K562 (cell line): ENCODE results near the gene NRXN3. TPM values are rescaled to one million over a fixed set of nuclear protein-coding genes. Genes with fewer than 3 reads are reported as not detected.

Experiments used
- ATAC-seq: fragments of 200-7000 bp; cut with Tn5 transposase; 3 replicates; pipeline ENCODE4 v1.9.1; 2020; ENCODE audit warnings: moderate library complexity
- BruUV-seq: library from RNA; stranded (reverse); fragments of 400-500 nt; replicated peaks from 2 replicates; lab custom pipeline; 2021; lab: Mats Ljungman, UMichigan
- CTCF ChIA-PET: fragments of 300-600 bp; formaldehyde crosslinking; extraction: SDS; loops from one replicate; lab custom pipeline; 2021; ENCODE audit warnings: low intra/inter-chr PET ratio; lab: Yijun Ruan, JAX
- POLR2A ChIA-PET: fragments of 300-600, 350-650 bp; sonication (Branson Sonifier 250); formaldehyde crosslinking; extraction: SDS; loops from one replicate; lab custom pipeline; 2021; ENCODE audit warnings: antibody characterized with exemption, inconsistent platforms; lab: Yijun Ruan, JAX
- DNase-seq, 4 experiments: peaks; one replicate each; pipeline versions ENCODE4 v3.0.0 to v3.0.0-alpha.2; 2011 to 2018; ENCODE audit warnings: low spot score in 3 of 4, mixed read lengths in 3 of 4; ENCODE audit errors: extremely low read depth in 1 of 4
- FAIRE-seq: peaks from 2 replicates; lab custom pipeline; 2011; peaks lifted over from hg19 to GRCh38; lab: Jason Lieb, UNC
- H2AFZ ChIP-seq: 2 replicates; pipeline ENCODE4 v1.6.0; 2011; ENCODE audit warnings: low read depth, low read length, control low read depth, inconsistent platforms
- H3K27ac ChIP-seq: fragments of 200-600 bp; 3 replicates; pipeline ENCODE4 v1.8.0; 2011; ENCODE audit warnings: low read depth, mild to moderate bottlenecking, control low read depth, inconsistent platforms, low read length, moderate library complexity, mixed read lengths; ENCODE audit errors: extremely low read depth
- H3K27me3 ChIP-seq, 2 experiments: fragments of 300-600 bp in 1 of 2; 2 replicates in 1 of 2; 3 replicates in 1 of 2; pipeline versions ENCODE4 v1.6.0 to v1.8.0; 2011; ENCODE audit warnings: inconsistent platforms in 2 of 2, low read length in 2 of 2, mild to moderate bottlenecking in 1 of 2, mixed read lengths in 1 of 2, moderate library complexity in 1 of 2; ENCODE audit not compliant: control insufficient read depth in 2 of 2, insufficient read depth in 2 of 2
- H3K36me3 ChIP-seq: fragments of 300-600 bp; 3 replicates; pipeline ENCODE4 v1.8.0; 2011; ENCODE audit warnings: mild to moderate bottlenecking, low read length, inconsistent platforms; ENCODE audit not compliant: control insufficient read depth, insufficient read depth
- H3K4me1 ChIP-seq, 2 experiments: fragments of 200-600 bp in 1 of 2; replicated peaks in 1 of 2; 2 replicates in 1 of 2; 3 replicates in 1 of 2; pipeline versions ENCODE4 v1.5.1 to v1.8.0; 2011; ENCODE audit warnings: inconsistent platforms in 2 of 2, low read length in 2 of 2, mild to moderate bottlenecking in 1 of 2, mixed read lengths in 1 of 2, moderate library complexity in 1 of 2; ENCODE audit not compliant: control insufficient read depth in 2 of 2, insufficient read depth in 2 of 2
- H3K4me2 ChIP-seq: 2 replicates; pipeline ENCODE4 v1.6.1; 2011; ENCODE audit warnings: low read length, control low read depth, inconsistent platforms, mixed read lengths; ENCODE audit not compliant: insufficient read depth
- H3K4me3 ChIP-seq: fragments of 200-600 bp; sonication (generic), shearing (Covaris generic); 2 replicates; pipeline ENCODE4 v1.5.1; 2016; ENCODE audit warnings: control low read depth, inconsistent platforms
- H3K79me2 ChIP-seq: fragments of 200-600 bp; 3 replicates; pipeline ENCODE4 v1.8.0; 2011; ENCODE audit warnings: low read length, inconsistent platforms; ENCODE audit not compliant: control insufficient read depth, insufficient read depth
- H3K9ac ChIP-seq, 2 experiments: 2 replicates each; pipeline versions ENCODE4 v1.6.0 to v1.6.1; 2011; ENCODE audit warnings: low read depth in 2 of 2, low read length in 2 of 2, control low read depth in 1 of 2, inconsistent platforms in 1 of 2, mild to moderate bottlenecking in 1 of 2, mixed read lengths in 1 of 2; ENCODE audit not compliant: insufficient read depth in 1 of 2
- H3K9me1 ChIP-seq: one replicate; pipeline ENCODE4 v1.6.0; 2011; ENCODE audit warnings: inconsistent platforms, mild to moderate bottlenecking, low read length, moderate library complexity; ENCODE audit not compliant: control insufficient read depth, insufficient read depth
- H3K9me3 ChIP-seq: replicated peaks from 2 replicates; pipeline ENCODE4 v1.5.1; 2011; ENCODE audit warnings: low read depth, low read length, inconsistent platforms; ENCODE audit not compliant: control insufficient read depth, insufficient read depth
- H4K20me1 ChIP-seq: replicated peaks from 2 replicates; pipeline ENCODE4 v1.6.1; 2011; ENCODE audit warnings: low read length, inconsistent platforms, mixed read lengths; ENCODE audit not compliant: control insufficient read depth, insufficient read depth
- DEAF1 ChIP-seq: fragments of 450-650 bp; formaldehyde crosslinking; IDR thresholded peaks from 2 replicates; pipeline ENCODE4 v1.4.0; 2020; ENCODE audit warnings: mild to moderate bottlenecking, moderate library complexity
- GATAD2B ChIP-seq: fragments of 450-650 bp; IDR thresholded peaks from 2 replicates; pipeline ENCODE4 v1.6.1; 2017; ENCODE audit warnings: mild to moderate bottlenecking, borderline replicate concordance
- IFI16 ChIP-seq: fragments of 250-450 bp; sonication (Bioruptor Pico); IDR thresholded peaks from 2 replicates; pipeline ENCODE4 v2.1.2; 2022; ENCODE audit warnings: mild to moderate bottlenecking, inconsistent platforms
- MAZ ChIP-seq, 2 experiments: fragments of 450-650 bp in 1 of 2; sonication (generic) in 1 of 2; formaldehyde crosslinking; IDR thresholded peaks in 1 of 2; conservative IDR thresholded peaks in 1 of 2; 2 replicates each; pipeline versions ENCODE4 v1.4.0 to v1.5.0; 2020; ENCODE audit warnings: mild to moderate bottlenecking in 1 of 2, missing genetic modification reagents in 1 of 2
- MBD2 ChIP-seq: sonication (generic); IDR thresholded peaks from 2 replicates; pipeline ENCODE4 v1.6.1; 2016; ENCODE audit warnings: low read depth, borderline replicate concordance
- RBM17 ChIP-seq: fragments of 200-400 bp; formaldehyde crosslinking; IDR thresholded peaks from 2 replicates; pipeline ENCODE4 v1.6.1; 2017; ENCODE audit warnings: low read depth, mild to moderate bottlenecking, low read length, borderline replicate concordance
- SRSF1 ChIP-seq: fragments of 200-400 bp; formaldehyde crosslinking; IDR thresholded peaks from 2 replicates; pipeline ENCODE4 v1.6.1; 2017; ENCODE audit warnings: mild to moderate bottlenecking, low read depth, low read length, moderate library complexity
- YY1 ChIP-seq, 3 experiments: IDR thresholded peaks; 2 replicates each; pipeline ENCODE4 v1.6.1; 2011; ENCODE audit warnings: low read length in 2 of 3, mild to moderate bottlenecking in 2 of 3, moderate library complexity in 2 of 3, borderline replicate concordance in 1 of 3, control low read depth in 1 of 3, low read depth in 1 of 3; ENCODE audit not compliant: insufficient read depth in 3 of 3, insufficient replicate concordance in 2 of 3, control insufficient read depth in 1 of 3, insufficient read length in 1 of 3; ENCODE audit errors: extremely low read depth in 1 of 3
- ZFP91 ChIP-seq: sonication (generic); formaldehyde crosslinking; IDR thresholded peaks from 2 replicates; pipeline ENCODE4 v1.8.0; 2022; ENCODE audit warnings: mild to moderate bottlenecking, missing genetic modification reagents
- ZNF583 ChIP-seq: fragments of 250-450 bp; sonication (Bioruptor Pico); IDR thresholded peaks from 2 replicates; pipeline ENCODE4 v1.4.0; 2020
- WGBS: fragments of 100-300 bp; shearing (Covaris generic); methylation state at CpG from one replicate; pipeline ENCODE4 v1.1.6; 2016; ENCODE audit warnings: low coverage, mixed read lengths; ENCODE audit not compliant: insufficient coverage; ENCODE audit errors: missing lambda C conversion rate; 5-methylcytosine and 5-hydroxymethylcytosine counted together
- in situ Hi-C: fragments of 300-500 bp; cut with MboI; formaldehyde crosslinking; loops from 4 replicates; pipeline ENCODE4 v1.15.0; 2018; ENCODE audit warnings: inconsistent platforms, mixed read lengths
- intact Hi-C: fragments of 100-400 bp; cut with micrococcal nuclease; formaldehyde crosslinking; loops from 2 replicates; pipeline ENCODE4 v1.14.2; 2022
- polyA plus RNA-seq, 8 experiments: library from polyadenylated mRNA; depleted of rRNA in 4 of 8; stranded (reverse) in 5 of 8; unstranded in 3 of 8; fragments of >200 nt; fragmentation: Nextera tagmentation in 2 of 8; fragmentation: Illumina TruSeq in 1 of 8; extraction: Ambion mirVana in 2 of 8; extraction: Trizol in 1 of 8; gene quantifications; 2 replicates each; pipeline versions ENCODE4 v1.2.1 to v1.2.3, GENCODE V29; 2011 to 2014; ENCODE audit warnings: inconsistent platforms in 1 of 8, missing spikeins in 1 of 8
- total RNA-seq, 7 experiments: library from RNA; depleted of rRNA in 6 of 7; stranded (reverse); fragments of >200 nt in 6 of 7; fragmentation: Illumina TruSeq in 2 of 7; extraction: Trizol in 2 of 7; gene quantifications; 2 replicates each; pipeline versions ENCODE4 v1.2.1 to v1.2.3, GENCODE V29; 2011 to 2021; ENCODE audit warnings: low replicate concordance in 1 of 7
- TF ChIP-seq, protein P1 (sequence below): fragments of 250-450 bp; sonication (Bioruptor Pico); IDR thresholded peaks from 2 replicates; pipeline ENCODE4 v1.5.0; 2020; ENCODE audit warnings: mild to moderate bottlenecking, borderline replicate concordance
- TF ChIP-seq, protein P2 (sequence below): fragments of 200-800 bp; sonication (Bioruptor generic); IDR thresholded peaks from 2 replicates; pipeline ENCODE4 v1.6.1; 2017; ENCODE audit warnings: missing genetic modification characterization, missing compliant biosample characterization
- TF ChIP-seq, protein P3 (sequence below), 2 experiments: IDR thresholded peaks; 2 replicates each; pipeline ENCODE4 v1.6.1; 2011; ENCODE audit warnings: borderline replicate concordance in 1 of 2, control low read depth in 1 of 2, low read depth in 1 of 2, low read length in 1 of 2, mild to moderate bottlenecking in 1 of 2, mixed read lengths in 1 of 2, moderate library complexity in 1 of 2; ENCODE audit not compliant: insufficient read depth in 1 of 2, insufficient read length in 1 of 2, poor library complexity in 1 of 2, severe bottlenecking in 1 of 2; ENCODE audit errors: extremely low read depth in 1 of 2

NRXN3 gene
- total and polyA plus RNA-seq, 9 of the 15 experiments (the other 6 are each of a cell fraction or from before 2014, with no cell fraction given) = 0.09 TPM; not detected in 8

DNA sequence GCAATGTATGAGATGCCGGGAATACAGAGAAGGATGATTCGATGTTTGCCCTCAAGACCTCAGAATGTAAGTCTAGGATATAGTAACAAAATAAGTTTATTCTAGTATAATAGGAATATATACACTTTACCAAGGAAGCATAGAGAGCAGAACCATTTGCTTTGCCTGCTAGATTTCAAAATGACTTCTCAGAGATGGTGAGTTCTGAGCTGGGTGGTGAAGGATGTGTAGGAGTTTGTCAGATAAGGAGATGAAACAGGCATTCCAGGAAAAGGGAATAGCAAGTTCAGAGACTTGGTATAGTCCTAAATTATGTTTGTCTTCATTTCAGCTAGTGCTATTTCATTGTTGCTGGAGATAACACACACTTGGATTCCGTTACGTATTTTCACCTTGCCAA, 1385.3 kb downstream of the NRXN3 start:
- H3K9me3 ChIP-seq = no peaks in the 10 kb centered on the region
- ATAC-seq (no peak), FAIRE-seq (no peak), DNase-seq (no peak)
- ChIA-PET CTCF (no interaction called here), POLR2A (no interaction called here)
- no peaks in the 10 kb centered on the region for H3K4me1 ChIP-seq
- no peak overlapping the region for H3K9ac ChIP-seq
- no peak overlapping the region for H3K4me2 ChIP-seq
- H3K27me3 ChIP-seq = no peaks in the 10 kb centered on the region
- intact Hi-C loops = no loop called here
- H4K20me1 ChIP-seq = no peaks in the 10 kb centered on the region
- H3K4me3 ChIP-seq = no peak overlapping the region
- H3K27ac ChIP-seq = no peak overlapping the region
- no peaks in the 10 kb centered on the region for H3K36me3 ChIP-seq
- H3K9me1 ChIP-seq = no peaks in the 10 kb centered on the region
- no peaks in the 10 kb centered on the region for H3K79me2 ChIP-seq
- H2AFZ ChIP-seq = no peak overlapping the region
- in situ Hi-C loops = no loop called here
- no TSS peak for BruUV-seq
- 0% methylated on average over 4 of the region's 4 CpGs for WGBS
- TF ChIP-seq MBD2 (no peak), ZFP91 (no peak), GATAD2B (no peak), DEAF1 (CRISPR knock-in tag) (no peak), IFI16 (CRISPR knock-in tag) (no peak), MAZ (CRISPR knock-in tag; conservative IDR thresholded peaks at IDR 0.05 in 1 of 2, IDR thresholded peaks at IDR 0.05 in 1 of 2) (no peak), ZNF583 (CRISPR knock-in tag) (no peak), YY1 (IDR thresholded peaks at IDR 0.05; ENCODE audit: borderline replicate concordance in 1 of 3, control insufficient read depth in 1 of 3, extremely low read depth in 1 of 3, insufficient read depth in 3 of 3, insufficient read length in 1 of 3, insufficient replicate concordance in 2 of 3, low read depth in 1 of 3, low read length in 2 of 3) (no peak), RBM17 (no peak), SRSF1 (no peak)
- TF ChIP-seq, protein P1, sequence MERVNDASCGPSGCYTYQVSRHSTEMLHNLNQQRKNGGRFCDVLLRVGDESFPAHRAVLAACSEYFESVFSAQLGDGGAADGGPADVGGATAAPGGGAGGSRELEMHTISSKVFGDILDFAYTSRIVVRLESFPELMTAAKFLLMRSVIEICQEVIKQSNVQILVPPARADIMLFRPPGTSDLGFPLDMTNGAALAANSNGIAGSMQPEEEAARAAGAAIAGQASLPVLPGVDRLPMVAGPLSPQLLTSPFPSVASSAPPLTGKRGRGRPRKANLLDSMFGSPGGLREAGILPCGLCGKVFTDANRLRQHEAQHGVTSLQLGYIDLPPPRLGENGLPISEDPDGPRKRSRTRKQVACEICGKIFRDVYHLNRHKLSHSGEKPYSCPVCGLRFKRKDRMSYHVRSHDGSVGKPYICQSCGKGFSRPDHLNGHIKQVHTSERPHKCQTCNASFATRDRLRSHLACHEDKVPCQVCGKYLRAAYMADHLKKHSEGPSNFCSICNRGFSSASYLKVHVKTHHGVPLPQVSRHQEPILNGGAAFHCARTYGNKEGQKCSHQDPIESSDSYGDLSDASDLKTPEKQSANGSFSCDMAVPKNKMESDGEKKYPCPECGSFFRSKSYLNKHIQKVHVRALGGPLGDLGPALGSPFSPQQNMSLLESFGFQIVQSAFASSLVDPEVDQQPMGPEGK = no peak
- TF ChIP-seq, protein P2, sequence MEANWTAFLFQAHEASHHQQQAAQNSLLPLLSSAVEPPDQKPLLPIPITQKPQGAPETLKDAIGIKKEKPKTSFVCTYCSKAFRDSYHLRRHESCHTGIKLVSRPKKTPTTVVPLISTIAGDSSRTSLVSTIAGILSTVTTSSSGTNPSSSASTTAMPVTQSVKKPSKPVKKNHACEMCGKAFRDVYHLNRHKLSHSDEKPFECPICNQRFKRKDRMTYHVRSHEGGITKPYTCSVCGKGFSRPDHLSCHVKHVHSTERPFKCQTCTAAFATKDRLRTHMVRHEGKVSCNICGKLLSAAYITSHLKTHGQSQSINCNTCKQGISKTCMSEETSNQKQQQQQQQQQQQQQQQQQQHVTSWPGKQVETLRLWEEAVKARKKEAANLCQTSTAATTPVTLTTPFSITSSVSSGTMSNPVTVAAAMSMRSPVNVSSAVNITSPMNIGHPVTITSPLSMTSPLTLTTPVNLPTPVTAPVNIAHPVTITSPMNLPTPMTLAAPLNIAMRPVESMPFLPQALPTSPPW = no peak
- TF ChIP-seq, protein P3, sequence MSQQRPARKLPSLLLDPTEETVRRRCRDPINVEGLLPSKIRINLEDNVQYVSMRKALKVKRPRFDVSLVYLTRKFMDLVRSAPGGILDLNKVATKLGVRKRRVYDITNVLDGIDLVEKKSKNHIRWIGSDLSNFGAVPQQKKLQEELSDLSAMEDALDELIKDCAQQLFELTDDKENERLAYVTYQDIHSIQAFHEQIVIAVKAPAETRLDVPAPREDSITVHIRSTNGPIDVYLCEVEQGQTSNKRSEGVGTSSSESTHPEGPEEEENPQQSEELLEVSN (IDR thresholded peaks at IDR 0.05; ENCODE audit: borderline replicate concordance in 1 of 2, extremely low read depth in 1 of 2, insufficient read depth in 1 of 2, insufficient read length in 1 of 2, low read depth in 1 of 2, low read length in 1 of 2, poor library complexity in 1 of 2, severe bottlenecking in 1 of 2) = no peak
